SU-DHL-6 (cell line): ENCODE results near the gene MAP4.

Experiments
- H2AFZ ChIP-seq: fragments of 200-600 bp; sonication (generic); 2 replicates; pipeline ENCODE4 v1.6.1; 2014; ENCODE audit warnings: low read depth, mild to moderate bottlenecking, moderate library complexity, mixed read lengths, antibody characterized with exemption, low read length; ENCODE audit not compliant: severe bottlenecking
- H3F3A ChIP-seq: fragments of 200-600 bp; shearing (Covaris generic); 2 replicates; pipeline ENCODE4 v1.6.0; 2016; ENCODE audit warnings: antibody characterized with exemption, mild to moderate bottlenecking; ENCODE audit not compliant: insufficient read depth
- H3K27ac ChIP-seq: fragments of 200-600 bp; sonication (generic); 2 replicates; pipeline ENCODE4 v1.5.1; 2016; ENCODE audit warnings: low read depth, mild to moderate bottlenecking, low read length, moderate library complexity, mixed read lengths
- H3K27me3 ChIP-seq: fragments of 200-600 bp; sonication (generic), shearing (Covaris generic); 2 replicates; pipeline ENCODE4 v1.6.0; 2014; ENCODE audit warnings: mild to moderate bottlenecking, low read length
- H3K36me3 ChIP-seq: fragments of 200-600 bp; sonication (generic); 2 replicates; pipeline ENCODE4 v1.6.1; 2014; ENCODE audit warnings: mild to moderate bottlenecking, low read length, mixed read lengths
- H3K4me2 ChIP-seq: fragments of 300-600, 200-600 bp; shearing (Covaris generic), sonication (generic); 2 replicates; pipeline ENCODE4 v1.6.0; 2014; ENCODE audit warnings: low read length, low read depth, mild to moderate bottlenecking; ENCODE audit not compliant: poor library complexity, severe bottlenecking
- H3K4me3 ChIP-seq: fragments of 200-600 bp; sonication (generic); 2 replicates; pipeline ENCODE4 v1.5.1; 2014; ENCODE audit warnings: antibody characterized with exemption, low read length, mild to moderate bottlenecking, mixed read lengths; ENCODE audit not compliant: insufficient read depth, poor library complexity, severe bottlenecking
- H3K79me2 ChIP-seq: fragments of 200-600 bp; sonication (generic); 2 replicates; pipeline ENCODE4 v1.6.1; 2014; ENCODE audit warnings: mild to moderate bottlenecking, low read length, moderate library complexity; ENCODE audit not compliant: insufficient read depth
- H3K9ac ChIP-seq: fragments of 200-600 bp; sonication (generic); 2 replicates; pipeline ENCODE4 v1.7.0; 2014; ENCODE audit warnings: mild to moderate bottlenecking, low read length
- H3K9me2 ChIP-seq: fragments of 200-600 bp; sonication (generic); replicated peaks from 2 replicates; pipeline ENCODE4 v1.6.1; 2014; ENCODE audit warnings: low read length; ENCODE audit not compliant: insufficient read depth
- H3K9me3 ChIP-seq: fragments of 200-600 bp; sonication (generic); 2 replicates; pipeline ENCODE4 v1.6.1; 2014; ENCODE audit warnings: low read length, mixed read lengths; ENCODE audit not compliant: insufficient read depth
- H4K20me1 ChIP-seq: fragments of 200-600 bp; sonication (generic); 2 replicates; pipeline ENCODE4 v1.6.1; 2014; ENCODE audit warnings: low read depth, mild to moderate bottlenecking, antibody characterized with exemption, low read length, moderate library complexity, mixed read lengths
- CTCF ChIP-seq: fragments of 200-600 bp; sonication (generic); IDR thresholded peaks from one replicate; pipeline ENCODE4 v1.5.1; 2017; ENCODE audit warnings: antibody characterized with exemption, mild to moderate bottlenecking, low read length, moderate library complexity; ENCODE audit not compliant: insufficient read depth, poor library complexity, severe bottlenecking
- EZH2phosphoT487 ChIP-seq: fragments of 200-600 bp; sonication (generic), shearing (Covaris generic); conservative IDR thresholded peaks from 2 replicates; pipeline ENCODE4 v1.6.1; 2018; ENCODE audit warnings: mild to moderate bottlenecking, antibody characterized with exemption, low read length, moderate library complexity, mixed read lengths

MAP4 gene

GRCh38 chr3:47803480-47804025 lies 212.7 kb downstream of the MAP4 start:
- Histone ChIP-seq H4K20me1 (no peaks in the 10 kb centered on the region), H3K27me3 (no peaks in the 10 kb centered on the region), H3K9me2 (no peaks in the 10 kb centered on the region), H3F3A (0 out of 2 replicates have a peak, but pooled peaks cover 3% of the 10 kb centered on the region), H2AFZ (peak overlapping the region; percentile 91), H3K27ac (peak overlapping the region; percentile 4; the same call in 1 of the 2 replicates), H3K9ac (peak overlapping the region; percentile 78), H3K79me2 (peaks cover 4% of the 10 kb centered on the region; the same call in 1 of the 2 replicates), H3K36me3 (no peaks in the 10 kb centered on the region), H3K9me3 (no peaks in the 10 kb centered on the region), H3K4me2 (peak overlapping the region; percentile 81), H3K4me3 (peak overlapping the region; percentile 76)
- TF ChIP-seq CTCF (no peak), EZH2phosphoT487 (no peak)

- H3K4me3 ChIP-seq, result peak within 1 kb of the TSS; percentile 76
- H3K9me3 ChIP-seq, result no peaks in the 10 kb centered on the region
- no peaks in the 10 kb centered on the region for H3K27me3 ChIP-seq
- no peaks in the 10 kb centered on the region for H3K36me3 ChIP-seq
- peak within 1 kb of the TSS; percentile 91 for H2AFZ ChIP-seq
- H3K4me2 ChIP-seq, result peak within 1 kb of the TSS; percentile 81
- no peak for TF ChIP-seq EZH2phosphoT487
- TF ChIP-seq CTCF, result no peak
- peak within 1 kb of the TSS; percentile 55 for H3K27ac ChIP-seq
- H3F3A ChIP-seq, result 0 out of 2 replicates have a peak, but pooled peaks cover 3% of the 10 kb centered on the region
- peak within 1 kb of the TSS; percentile 78 for H3K9ac ChIP-seq
- H4K20me1 ChIP-seq, result no peaks in the 10 kb centered on the region
- peaks cover 4% of the 10 kb centered on the region; the same call in 1 of the 2 replicates for H3K79me2 ChIP-seq
- no peaks in the 10 kb centered on the region for H3K9me2 ChIP-seq
Observed at GRCh38 chr3:47802734-47803479, 213.3 kb downstream of the MAP4 start, which contains the start of gene DHX30. Gene DHX30, plus strand, starts transcription at chr3:47803138. Its CDS starts 7,546 bp downstream, at chr3:47810684.
